ENCODE data around the gene OR4A15.

OR4A15 gene

DNA sequence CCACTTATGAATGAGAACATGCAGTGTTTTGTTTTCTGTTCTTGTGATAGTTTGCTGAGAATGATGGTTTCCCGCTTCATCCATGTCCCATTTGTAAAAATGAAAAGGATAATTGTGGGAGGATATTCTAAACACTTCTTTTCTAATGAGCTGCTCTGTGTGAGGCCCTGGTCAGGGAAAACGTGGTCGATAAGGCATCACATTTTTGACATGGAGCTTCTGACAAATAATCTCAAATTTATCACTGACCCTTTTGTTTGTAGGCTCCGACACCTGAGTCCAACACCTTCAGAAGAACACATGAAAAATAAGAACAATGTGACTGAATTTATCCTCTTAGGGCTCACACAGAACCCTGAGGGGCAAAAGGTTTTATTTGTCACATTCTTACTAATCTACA is at the start of gene OR4A15:
TSS of gene OR4A15 (plus strand) at position 301 of the 400 bp plus-strand sequence. CDS start at position 301, 0 bp downstream.
- TF ChIP-seq CTCF (conservative IDR thresholded peaks at IDR 0.05; ENCODE audit: control insufficient read depth, insufficient read depth, low read depth, low read length): no peak
- H3K4me3 ChIP-seq (ENCODE audit: control insufficient read depth, low read depth, low read length): no peak within 1 kb of the TSS
- no peak for DNase-seq (ENCODE audit: low read depth)

DNA sequence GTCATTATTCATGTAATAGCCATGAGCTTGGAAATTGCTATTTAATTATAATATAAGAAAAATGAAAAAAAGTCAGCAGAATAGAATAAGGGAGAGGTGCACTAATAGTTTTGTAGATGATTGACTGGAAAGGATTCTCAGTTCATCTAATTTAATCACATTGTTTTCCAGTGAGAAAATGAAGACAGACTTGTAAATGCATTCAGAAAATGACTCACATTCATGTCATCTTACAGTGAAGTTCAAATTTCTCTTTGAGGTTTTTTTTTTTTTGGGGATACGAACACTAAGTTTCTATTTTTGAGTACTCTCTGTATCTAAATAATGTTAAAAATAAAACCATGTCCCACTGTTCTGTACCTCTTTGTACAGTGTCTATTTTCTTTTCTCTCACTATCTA is 43.3 kb upstream of the OR4A15 start:
- TF ChIP-seq CTCF (conservative IDR thresholded peaks at IDR 0.05; ENCODE audit: control insufficient read depth, insufficient read depth, low read depth, low read length): no peak
- H3K4me3 ChIP-seq (ENCODE audit: control insufficient read depth, low read depth, low read length): no peak overlapping the region
- no peak for DNase-seq (ENCODE audit: low read depth)

DNA sequence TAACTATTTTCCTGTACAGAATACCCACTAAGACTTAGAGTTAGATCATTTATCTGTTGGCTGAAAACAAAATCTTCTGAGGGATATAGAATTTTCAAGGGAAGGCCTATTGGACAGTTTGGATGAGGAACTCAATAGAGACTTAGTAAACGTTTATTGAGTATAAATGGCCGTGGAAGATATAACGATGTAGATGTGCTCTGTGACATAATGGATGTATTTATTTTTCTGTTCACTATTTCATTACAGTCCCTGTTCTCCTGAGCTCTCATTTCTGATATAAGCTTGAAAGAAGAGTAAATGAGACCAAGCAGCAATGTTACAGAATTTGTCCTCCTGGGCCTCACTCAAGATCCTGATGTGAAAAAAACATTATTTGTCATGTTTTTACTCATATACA is 24.9 kb upstream of the OR4A15 start, which contains the start of gene OR4A16:
TSS of gene OR4A16 (plus strand) at position 301 of the 400 bp plus-strand sequence. CDS start at position 301, 0 bp downstream.
- no peak for DNase-seq (ENCODE audit: low read depth)
- TF ChIP-seq CTCF (conservative IDR thresholded peaks at IDR 0.05; ENCODE audit: control insufficient read depth, insufficient read depth, low read depth, low read length): no peak

DNA sequence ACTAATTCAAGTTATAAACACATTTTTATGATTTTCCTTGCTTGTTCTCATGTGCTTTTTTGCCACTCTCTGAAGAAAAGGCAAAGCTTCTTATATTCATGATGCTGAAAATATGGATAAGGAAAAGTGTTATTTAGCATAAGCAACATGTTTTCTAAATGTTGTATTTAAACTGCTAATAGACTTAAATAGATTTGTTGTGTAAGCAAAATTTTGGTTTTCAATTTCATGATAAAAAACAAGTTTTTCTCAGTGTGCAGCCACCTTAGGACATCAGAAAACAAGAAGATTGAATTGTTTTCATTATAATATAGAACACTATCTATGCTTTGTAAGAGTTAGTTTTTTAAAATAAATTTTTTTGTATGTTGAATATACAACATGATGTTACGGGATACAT is 22.5 kb upstream of the OR4A15 start:
- no peak for DNase-seq (ENCODE audit: low read depth)
- no peak for TF ChIP-seq CTCF (conservative IDR thresholded peaks at IDR 0.05; ENCODE audit: control insufficient read depth, insufficient read depth, low read depth, low read length)
- H3K4me3 ChIP-seq (ENCODE audit: control insufficient read depth, low read depth, low read length): no peak overlapping the region

More for the DNA sequence above, 24.9 kb upstream of the OR4A15 start, which contains the start of gene OR4A16:
- H3K4me3 ChIP-seq (ENCODE audit: control insufficient read depth, low read depth, low read length): no peak within 1 kb of the TSS

DNA sequence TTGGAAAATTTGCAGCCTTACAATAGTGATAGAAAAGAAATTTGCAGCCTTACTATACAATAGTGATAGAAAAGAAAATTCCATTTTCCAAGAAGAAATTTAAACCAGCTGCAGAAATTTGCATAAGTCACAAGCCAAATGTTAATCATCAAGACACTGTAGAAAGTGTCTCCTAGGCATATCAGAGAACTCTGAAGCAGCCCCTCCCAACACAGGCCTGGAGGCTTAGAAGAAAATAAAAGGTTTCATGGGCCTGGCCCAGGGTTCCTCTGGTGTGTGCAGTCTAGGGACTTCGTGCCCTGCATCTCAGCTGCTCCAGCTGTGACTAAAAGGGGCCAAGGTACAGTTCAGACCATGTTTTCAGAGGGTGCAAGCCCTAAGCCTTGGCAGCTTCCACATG is 18.7 kb upstream of the OR4A15 start:
- DNase-seq (ENCODE audit: low read depth): no peak
- no peak overlapping the region for H3K4me3 ChIP-seq (ENCODE audit: control insufficient read depth, low read depth, low read length)
- TF ChIP-seq CTCF (conservative IDR thresholded peaks at IDR 0.05; ENCODE audit: control insufficient read depth, insufficient read depth, low read depth, low read length): no peak

- no peak for TF ChIP-seq CTCF (conservative IDR thresholded peaks at IDR 0.05; ENCODE audit: control insufficient read depth, insufficient read depth, low read depth, low read length)
- H3K4me3 ChIP-seq (ENCODE audit: control insufficient read depth, low read depth, low read length): no peak overlapping the region
- DNase-seq (ENCODE audit: low read depth): no peak
Observed at GRCh38 chr11:55357560-55358184, 10.1 kb upstream of the OR4A15 start.
